Measurements from ENCODE around the gene LTBP1.
"Not testable (repeated sequence)": the region's sequence is repeated elsewhere in the genome, so short reads cannot be mapped to it uniquely, and the experiment has no call there.

The LTBP1 gene

DNA sequence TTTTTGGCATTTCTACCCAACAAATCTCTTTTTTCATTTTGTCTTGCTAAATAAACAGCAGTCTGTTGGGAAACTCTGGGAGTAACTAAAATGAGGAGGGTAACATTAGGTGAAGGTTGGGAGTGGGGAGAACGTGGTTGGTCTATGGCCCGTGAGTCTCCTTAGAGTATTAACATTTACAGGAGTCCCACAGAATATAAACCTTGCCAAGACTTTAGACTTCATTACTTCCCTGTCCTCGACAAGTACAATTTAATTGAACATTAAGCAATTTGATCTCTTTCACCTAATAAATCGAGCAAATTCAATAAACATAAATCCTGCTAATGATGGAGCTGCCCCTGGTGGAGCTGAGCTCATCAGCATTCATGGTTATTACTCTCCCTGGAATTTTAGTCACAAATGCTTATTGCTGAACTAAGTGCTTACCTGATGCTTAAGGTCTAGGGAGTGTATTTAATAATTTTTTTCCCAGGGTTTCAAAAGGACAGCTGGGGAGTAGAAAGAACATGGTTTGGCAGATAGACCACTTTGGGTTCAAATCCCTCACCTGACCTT, 434.6 kb downstream of the LTBP1 start:
- no peak for DNase-seq (ENCODE audit: low spot score)

DNA sequence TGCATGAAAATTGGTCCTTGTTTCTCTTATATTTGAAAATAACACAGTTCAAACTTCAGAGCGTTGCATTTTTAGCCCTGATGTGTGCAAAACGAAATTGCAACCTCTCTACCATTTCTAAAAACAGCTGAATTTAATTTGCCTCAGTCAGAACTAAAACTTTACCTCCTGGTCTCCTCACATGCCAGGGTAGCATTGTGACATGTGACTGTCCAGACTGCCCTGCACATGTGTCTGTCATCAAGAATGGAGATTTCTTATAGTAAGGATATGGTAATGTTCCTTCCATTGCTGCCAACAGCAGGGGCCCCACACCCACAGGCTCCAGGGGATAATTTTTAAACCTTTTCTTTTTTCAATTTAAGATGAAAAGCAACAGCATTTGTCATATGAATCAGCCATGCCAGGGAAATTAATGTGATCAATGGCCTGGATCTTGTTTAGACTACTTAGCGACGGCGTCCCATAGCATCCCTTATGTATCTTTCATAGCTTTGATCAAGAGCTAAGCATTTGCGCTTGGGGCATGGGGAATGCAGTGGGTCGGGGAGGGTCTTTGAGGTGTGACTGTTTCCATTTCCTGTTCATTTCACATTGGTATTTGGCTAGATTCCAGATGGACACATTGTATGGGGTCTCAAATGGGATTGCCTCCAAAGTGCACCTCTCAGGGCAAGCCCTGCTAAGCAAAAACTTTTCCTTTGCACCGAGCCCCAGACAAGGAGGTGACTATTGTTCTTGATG, 437.3 kb downstream of the LTBP1 start:
- DNase-seq (ENCODE audit: low spot score), result no peak

- DNase-seq (ENCODE audit: low spot score), result no peak
Measured at GRCh38 chr2:33384599-33384961, 437.8 kb downstream of the LTBP1 start.

- DNase-seq (ENCODE audit: low spot score), result no peak
Measured at GRCh38 chr2:33388996-33389395, 442.2 kb downstream of the LTBP1 start.

- DNase-seq (ENCODE audit: low spot score), result not testable (repeated sequence)
Measured at GRCh38 chr2:33389695-33390094, 442.9 kb downstream of the LTBP1 start.

DNA sequence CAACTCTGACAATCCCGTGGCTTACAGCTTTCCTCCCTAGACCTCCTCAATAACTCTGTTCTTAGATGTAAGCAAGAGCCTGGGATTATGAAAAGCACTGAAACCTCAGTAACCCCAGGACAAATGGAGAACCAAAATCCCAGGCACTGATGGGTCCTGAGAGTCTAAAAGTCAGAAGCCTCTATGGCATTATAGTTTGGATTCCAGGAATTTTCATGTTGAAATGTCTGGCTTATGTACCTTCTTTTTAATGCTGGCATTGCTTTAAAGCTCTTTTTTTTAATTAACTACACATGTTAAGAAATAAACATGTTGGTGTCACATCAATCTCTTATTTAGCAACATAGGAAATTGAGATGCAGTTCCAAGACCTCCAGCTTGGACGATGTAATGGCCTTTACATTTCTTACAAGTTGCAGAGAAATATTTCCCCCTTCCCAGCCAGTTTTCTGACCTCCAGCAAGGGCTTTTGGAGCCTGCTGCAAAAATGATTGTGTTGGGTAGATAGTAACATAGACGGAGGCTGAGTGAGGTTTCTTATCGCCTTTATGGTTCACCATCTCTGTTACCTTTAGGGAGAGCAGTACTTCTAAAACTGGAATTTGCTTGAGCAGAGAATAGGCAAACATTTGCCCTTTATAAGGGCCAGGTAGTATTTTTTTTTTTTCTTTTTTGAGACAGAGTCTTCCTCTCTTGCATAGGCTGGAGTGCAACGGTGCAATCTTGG, 444.9 kb downstream of the LTBP1 start:
- no peak for DNase-seq (ENCODE audit: low spot score)

GRCh38 chr2:33392366-33392765, 445.6 kb downstream of the LTBP1 start:
- DNase-seq (ENCODE audit: low spot score), result no peak

- no peak for DNase-seq (ENCODE audit: low spot score)
Measured at GRCh38 chr2:33395034-33395433, 448.3 kb downstream of the LTBP1 start.

DNA sequence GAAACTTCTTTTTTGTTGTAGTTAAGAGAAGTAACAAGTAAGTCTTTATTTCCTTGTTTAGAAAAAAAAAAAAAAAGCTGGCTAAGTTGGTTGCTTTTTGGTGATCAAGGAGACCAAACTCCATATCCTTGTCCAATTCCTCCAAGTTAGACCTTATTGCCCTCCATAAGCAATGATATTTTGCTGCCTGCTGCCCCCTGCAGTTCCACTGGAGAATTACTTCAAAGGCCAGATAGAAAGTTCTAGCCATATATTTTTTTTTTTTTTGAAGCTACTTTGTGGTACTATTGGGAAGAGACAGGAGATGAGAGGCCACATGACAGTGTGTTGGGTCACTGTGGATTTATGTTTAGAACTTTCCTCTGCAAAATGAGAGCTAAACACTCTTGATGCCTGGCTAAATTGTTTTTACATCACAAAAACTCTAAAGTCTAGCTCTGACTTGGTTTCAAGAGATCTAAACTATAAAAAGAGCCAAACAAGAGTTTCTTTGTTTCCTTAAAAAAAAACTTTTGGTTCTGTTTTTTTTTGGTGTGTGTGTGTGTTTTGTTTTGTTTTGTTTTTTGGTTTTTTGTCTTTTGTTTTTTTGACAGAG, 449.0 kb downstream of the LTBP1 start:
- peak; percentile 36 for DNase-seq (ENCODE audit: low spot score)

- no peak for DNase-seq (ENCODE audit: low spot score)
Measured at GRCh38 chr2:33404321-33404720, 457.6 kb downstream of the LTBP1 start.

DNA sequence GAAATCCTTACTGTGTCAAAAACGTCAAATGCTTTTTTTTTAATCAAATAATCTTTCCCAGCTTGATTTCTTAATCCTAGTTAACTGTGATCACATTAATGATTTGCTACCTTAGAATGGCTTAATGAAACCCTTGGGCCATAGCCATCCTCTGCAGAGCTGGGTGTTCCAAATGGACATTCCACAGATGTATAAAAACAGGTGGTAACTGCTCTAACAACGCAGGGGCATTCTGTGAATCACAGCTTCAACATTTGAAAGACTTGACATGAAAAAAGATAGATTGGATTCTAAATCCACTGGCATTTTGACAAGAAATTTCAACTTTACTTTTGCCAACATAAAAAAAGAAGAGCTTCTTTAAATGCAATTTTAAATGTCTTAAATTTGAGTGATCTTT, 459.9 kb downstream of the LTBP1 start:
- DNase-seq (ENCODE audit: low spot score), result no peak

DNA sequence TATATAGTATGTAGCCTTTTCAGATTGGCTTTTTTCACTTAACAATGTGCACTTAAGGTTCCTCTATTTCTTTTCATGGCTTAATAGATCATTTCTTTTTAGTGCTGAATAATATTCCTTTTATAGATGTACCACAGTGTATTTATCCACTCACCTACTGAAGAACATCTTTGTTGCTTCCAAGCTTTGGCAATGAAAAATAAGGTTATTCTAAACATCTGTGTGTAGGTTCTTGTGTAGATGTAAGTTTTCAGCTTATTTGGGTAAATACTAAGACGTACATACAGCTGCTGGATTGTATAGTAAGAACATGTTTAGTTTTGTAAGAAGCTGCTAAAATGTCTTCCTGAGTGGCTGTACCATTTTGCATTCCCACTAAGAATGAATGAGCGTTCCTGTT, 461.4 kb downstream of the LTBP1 start:
- DNase-seq (ENCODE audit: low spot score), result no peak

GRCh38 chr2:33409417-33409955, 462.7 kb downstream of the LTBP1 start:
- DNase-seq (ENCODE audit: low spot score), result no peak

- DNase-seq (ENCODE audit: low spot score), result no peak
Measured at GRCh38 chr2:33411765-33412164, 465.0 kb downstream of the LTBP1 start.

DNA sequence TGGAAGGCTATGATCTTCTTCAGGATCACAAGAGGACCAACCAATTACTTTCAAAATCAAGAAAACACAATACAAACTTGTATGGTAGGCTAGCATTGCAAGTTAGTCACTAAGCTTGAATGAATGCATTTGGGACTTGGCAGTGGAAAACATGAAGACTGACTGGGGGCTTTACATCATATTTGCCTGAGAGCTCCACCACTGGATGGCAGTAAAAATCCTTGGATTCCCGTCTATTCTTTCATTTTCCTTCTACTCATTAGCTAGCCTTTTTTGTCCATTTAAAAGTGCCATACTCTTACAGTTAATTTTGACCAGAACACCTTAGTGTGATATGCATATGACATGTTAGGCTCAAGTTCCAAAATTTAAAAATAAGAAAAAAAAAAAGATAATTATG, 466.2 kb downstream of the LTBP1 start:
- peak; percentile 32 for DNase-seq (ENCODE audit: low spot score)

- DNase-seq (ENCODE audit: low spot score), result no peak
Measured at GRCh38 chr2:33419581-33420200, 472.9 kb downstream of the LTBP1 start.

DNA sequence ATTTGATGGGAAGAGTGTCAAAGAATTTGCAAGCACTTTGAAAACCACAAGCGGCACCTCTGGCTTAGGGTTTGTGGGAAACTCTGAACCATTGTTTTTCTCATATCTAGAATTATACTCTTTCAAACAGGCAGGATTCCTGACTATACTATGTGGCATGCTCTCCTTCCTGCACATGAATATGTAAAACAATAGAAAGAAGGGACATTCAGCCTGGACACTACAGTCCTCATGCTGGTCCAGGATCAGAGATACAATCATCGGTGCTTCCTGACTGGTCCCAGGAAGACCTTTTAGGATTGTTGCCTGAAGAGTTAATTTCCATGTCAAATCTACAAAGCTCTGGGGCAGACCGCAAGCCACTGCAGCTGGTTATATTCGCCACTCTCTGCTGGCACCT, 474.0 kb downstream of the LTBP1 start:
- DNase-seq (ENCODE audit: low spot score), result no peak

DNA sequence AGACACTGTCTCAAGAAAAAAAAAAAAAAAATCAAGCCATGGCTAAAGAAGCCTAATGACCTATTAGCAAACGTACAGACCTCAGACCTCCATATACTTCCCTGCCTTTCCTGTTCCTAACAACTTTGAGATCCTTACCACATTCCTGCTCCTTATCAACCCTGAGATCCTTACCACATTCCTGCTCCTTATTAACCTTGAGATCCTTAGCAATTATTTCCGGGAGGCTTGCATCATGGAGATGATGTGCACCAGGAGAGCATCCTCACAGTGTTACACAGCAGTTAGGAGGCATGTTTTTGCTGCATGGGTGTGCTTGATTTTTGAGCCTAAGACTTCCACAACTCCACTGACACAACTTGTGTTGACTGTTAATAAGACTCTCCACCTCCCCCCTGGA, 475.1 kb downstream of the LTBP1 start:
- DNase-seq (ENCODE audit: low spot score), result no peak

DNA sequence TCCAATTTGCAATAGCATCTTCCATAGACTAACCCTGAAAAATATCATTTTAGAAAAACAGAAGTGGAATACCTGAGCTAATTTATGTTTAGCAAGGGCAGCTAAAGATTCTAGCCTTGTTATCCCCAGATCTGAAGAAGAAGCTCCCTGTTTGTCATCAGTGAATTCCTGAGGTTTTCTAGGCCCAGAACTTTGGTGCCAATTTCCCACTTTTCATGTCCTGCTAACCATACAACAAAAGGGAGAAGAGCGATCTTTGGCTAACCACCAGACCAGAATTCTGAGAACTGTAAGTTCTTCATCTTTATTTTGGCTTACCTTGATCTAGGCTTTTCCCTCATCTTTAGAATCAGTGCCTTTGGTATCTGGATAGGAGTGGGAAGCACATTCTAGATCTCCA, 478.4 kb downstream of the LTBP1 start:
- DNase-seq (ENCODE audit: low spot score), result no peak

DNA sequence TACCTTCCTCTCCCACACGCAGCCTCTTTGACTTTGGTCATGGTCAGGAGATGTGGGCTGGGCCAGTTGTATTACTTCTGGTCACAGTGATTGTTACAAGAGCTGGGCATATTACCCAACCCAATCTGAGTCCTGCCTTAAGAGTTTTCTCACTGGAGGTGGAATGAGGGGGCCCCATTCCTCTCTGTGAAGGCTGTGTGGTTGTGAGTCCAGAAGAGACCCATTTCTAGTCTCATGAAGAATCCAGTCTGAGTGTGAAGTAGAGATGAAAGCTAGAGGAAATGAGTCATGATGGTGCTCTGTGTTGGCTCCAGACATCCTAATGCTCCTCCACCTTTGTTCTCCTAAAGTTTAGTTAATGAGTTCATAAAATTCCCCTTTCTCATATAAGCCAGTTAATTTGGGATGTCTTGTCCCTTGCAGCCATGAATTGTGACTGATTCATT, 478.9 kb downstream of the LTBP1 start:
- DNase-seq (ENCODE audit: low spot score), result peak; percentile 17

- peak; percentile 31 for DNase-seq (ENCODE audit: low spot score)
Measured at GRCh38 chr2:33426666-33427231, 480.0 kb downstream of the LTBP1 start.

DNA sequence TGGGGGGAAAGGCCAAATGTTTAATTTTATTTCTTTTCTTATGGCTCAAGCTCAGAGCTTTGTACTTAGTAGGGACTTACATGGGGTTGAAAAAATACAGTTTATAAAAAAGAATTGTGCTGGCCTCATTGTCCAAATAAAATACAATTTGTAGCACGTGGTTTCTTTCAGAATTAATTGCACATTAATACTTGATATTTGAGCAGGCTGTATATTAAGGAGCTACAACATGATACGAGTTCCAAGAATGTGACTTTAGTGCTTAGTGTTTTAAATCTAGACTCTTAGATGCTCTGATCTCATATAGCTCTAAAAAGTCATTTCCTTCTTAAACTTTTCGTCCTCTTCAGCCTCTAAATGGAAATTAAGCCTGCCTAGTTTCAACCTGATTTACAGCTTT, 483.3 kb downstream of the LTBP1 start:
- no peak for DNase-seq (ENCODE audit: low spot score)
